Measurements from ENCODE around the gene UNC50.

- TF ChIP-seq POLR2A (IDR thresholded peaks at IDR 0.05) (no peak), CTCF (IDR thresholded peaks at IDR 0.05) (no peak)
These were observed 3.8 kb upstream of the UNC50 start for GRCh38 chr2:98604547-98604946.

All from body of pancreas (tissue), 4 donors.